ENCODE measurements around the gene C6orf58.

The C6orf58 gene

DNA sequence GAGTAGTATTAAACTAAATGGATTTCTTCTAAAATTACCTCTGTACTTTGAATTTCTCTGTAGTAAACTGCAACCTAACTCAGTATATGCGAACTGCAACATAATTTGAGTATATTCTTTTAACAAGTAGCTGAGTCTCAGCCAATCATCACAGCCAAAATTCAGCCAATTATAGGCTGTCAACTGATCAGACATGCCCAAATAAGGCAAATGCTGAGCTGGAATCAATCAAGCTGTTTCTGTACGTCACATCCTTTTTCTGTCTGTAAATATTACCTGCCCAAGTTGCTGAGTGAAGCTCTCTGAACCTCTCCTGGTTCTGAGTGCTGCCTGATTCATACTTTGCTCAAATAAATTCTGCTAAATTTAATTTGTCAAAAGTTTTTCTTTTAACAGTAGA, 9.5 kb upstream of the C6orf58 start:
- no peaks in the 10 kb centered on the region for H3F3A ChIP-seq (ENCODE audit: control insufficient read depth, insufficient read depth)
- no peaks in the 10 kb centered on the region for H3K9me2 ChIP-seq (replicated peaks; ENCODE audit: control insufficient read depth, low read length)
- no peaks in the 10 kb centered on the region for H3K79me2 ChIP-seq (ENCODE audit: control insufficient read depth, low read length)
- no peak overlapping the region for H3K4me3 ChIP-seq (ENCODE audit: low read length)
- no peak overlapping the region for H3K27ac ChIP-seq (ENCODE audit: low read depth, low read length)
- no peaks in the 10 kb centered on the region for H3K27me3 ChIP-seq (ENCODE audit: control insufficient read depth, low read length)
- H3K36me3 ChIP-seq (ENCODE audit: control insufficient read depth, low read length) = no peaks in the 10 kb centered on the region
- no peaks in the 10 kb centered on the region for H3K4me1 ChIP-seq (ENCODE audit: control insufficient read depth, low read length)
- H3K4me2 ChIP-seq (ENCODE audit: low read length) = no peak overlapping the region
- TF ChIP-seq EZH2phosphoT487 (IDR thresholded peaks at IDR 0.05; ENCODE audit: borderline replicate concordance, low read length) = no peak
- TF ChIP-seq, protein P1, sequence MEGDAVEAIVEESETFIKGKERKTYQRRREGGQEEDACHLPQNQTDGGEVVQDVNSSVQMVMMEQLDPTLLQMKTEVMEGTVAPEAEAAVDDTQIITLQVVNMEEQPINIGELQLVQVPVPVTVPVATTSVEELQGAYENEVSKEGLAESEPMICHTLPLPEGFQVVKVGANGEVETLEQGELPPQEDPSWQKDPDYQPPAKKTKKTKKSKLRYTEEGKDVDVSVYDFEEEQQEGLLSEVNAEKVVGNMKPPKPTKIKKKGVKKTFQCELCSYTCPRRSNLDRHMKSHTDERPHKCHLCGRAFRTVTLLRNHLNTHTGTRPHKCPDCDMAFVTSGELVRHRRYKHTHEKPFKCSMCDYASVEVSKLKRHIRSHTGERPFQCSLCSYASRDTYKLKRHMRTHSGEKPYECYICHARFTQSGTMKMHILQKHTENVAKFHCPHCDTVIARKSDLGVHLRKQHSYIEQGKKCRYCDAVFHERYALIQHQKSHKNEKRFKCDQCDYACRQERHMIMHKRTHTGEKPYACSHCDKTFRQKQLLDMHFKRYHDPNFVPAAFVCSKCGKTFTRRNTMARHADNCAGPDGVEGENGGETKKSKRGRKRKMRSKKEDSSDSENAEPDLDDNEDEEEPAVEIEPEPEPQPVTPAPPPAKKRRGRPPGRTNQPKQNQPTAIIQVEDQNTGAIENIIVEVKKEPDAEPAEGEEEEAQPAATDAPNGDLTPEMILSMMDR (IDR thresholded peaks at IDR 0.05; ENCODE audit: low read depth, low read length, poor library complexity, severe bottlenecking) = no peak
- no peaks in the 10 kb centered on the region for H3K9me3 ChIP-seq (ENCODE audit: control insufficient read depth, insufficient read depth, low read length)
- no peaks in the 10 kb centered on the region for H4K20me1 ChIP-seq (ENCODE audit: control insufficient read depth, insufficient read depth, low read depth, low read length)

- no peaks in the 10 kb centered on the region for H3F3A ChIP-seq (ENCODE audit: control insufficient read depth, insufficient read depth)
Observed at GRCh38 chr6:127570739-127571389, 6.1 kb upstream of the C6orf58 start.

GRCh38 chr6:127578900-127579299, 1.9 kb downstream of the C6orf58 start:
- no peaks in the 10 kb centered on the region for H3K27me3 ChIP-seq (ENCODE audit: control insufficient read depth, low read length)
- TF ChIP-seq, protein P1 (IDR thresholded peaks at IDR 0.05; ENCODE audit: low read depth, low read length, poor library complexity, severe bottlenecking) = no peak
- TF ChIP-seq EZH2phosphoT487 (IDR thresholded peaks at IDR 0.05; ENCODE audit: borderline replicate concordance, low read length) = no peak
- H3F3A ChIP-seq (ENCODE audit: control insufficient read depth, insufficient read depth) = no peaks in the 10 kb centered on the region
- no peak overlapping the region for H3K4me2 ChIP-seq (ENCODE audit: low read length)
- H4K20me1 ChIP-seq (ENCODE audit: control insufficient read depth, insufficient read depth, low read depth, low read length) = no peaks in the 10 kb centered on the region
- no peaks in the 10 kb centered on the region for H3K4me1 ChIP-seq (ENCODE audit: control insufficient read depth, low read length)
- H3K36me3 ChIP-seq (ENCODE audit: control insufficient read depth, low read length) = no peaks in the 10 kb centered on the region
- H3K9me2 ChIP-seq (replicated peaks; ENCODE audit: control insufficient read depth, low read length) = no peaks in the 10 kb centered on the region
- H3K79me2 ChIP-seq (ENCODE audit: control insufficient read depth, low read length) = no peaks in the 10 kb centered on the region
- H3K9me3 ChIP-seq (ENCODE audit: control insufficient read depth, insufficient read depth, low read length) = no peaks in the 10 kb centered on the region
- H3K4me3 ChIP-seq (ENCODE audit: low read length) = no peak overlapping the region
- H3K27ac ChIP-seq (ENCODE audit: low read depth, low read length) = no peak overlapping the region

More at GRCh38 chr6:127570739-127571389, 6.1 kb upstream of the C6orf58 start:
- TF ChIP-seq, protein P1 (IDR thresholded peaks at IDR 0.05; ENCODE audit: low read depth, low read length, poor library complexity, severe bottlenecking) = no peak
- TF ChIP-seq EZH2phosphoT487 (IDR thresholded peaks at IDR 0.05; ENCODE audit: borderline replicate concordance, low read length) = no peak
- no peaks in the 10 kb centered on the region for H4K20me1 ChIP-seq (ENCODE audit: control insufficient read depth, insufficient read depth, low read depth, low read length)
- no peaks in the 10 kb centered on the region for H3K9me3 ChIP-seq (ENCODE audit: control insufficient read depth, insufficient read depth, low read length)
- no peak overlapping the region for H3K4me2 ChIP-seq (ENCODE audit: low read length)
- H3K9me2 ChIP-seq (replicated peaks; ENCODE audit: control insufficient read depth, low read length) = no peaks in the 10 kb centered on the region
- no peaks in the 10 kb centered on the region for H3K36me3 ChIP-seq (ENCODE audit: control insufficient read depth, low read length)
- no peaks in the 10 kb centered on the region for H3K79me2 ChIP-seq (ENCODE audit: control insufficient read depth, low read length)
- H3K4me1 ChIP-seq (ENCODE audit: control insufficient read depth, low read length) = no peaks in the 10 kb centered on the region
- H3K27ac ChIP-seq (ENCODE audit: low read depth, low read length) = no peak overlapping the region
- no peaks in the 10 kb centered on the region for H3K27me3 ChIP-seq (ENCODE audit: control insufficient read depth, low read length)
- no peak overlapping the region for H3K4me3 ChIP-seq (ENCODE audit: low read length)

All from DOHH2 (cell line).